ENCODE data around the gene TSHR.

The TSHR gene

GRCh38 chr14:81193924-81194633 is 238.7 kb downstream of the TSHR start:
- TF ChIP-seq CTCF (IDR thresholded peaks at IDR 0.05; ENCODE audit: control insufficient read depth, insufficient read depth, low read depth, low read length, missing control alignments), result no peak
- no peak for DNase-seq (ENCODE audit: low read depth)
- no peak overlapping the region for H3K4me3 ChIP-seq (ENCODE audit: control insufficient read depth, low read depth, low read length)

Measured in AG09309 (cell line).